ENCODE data around the gene TNK2. TPM values are rescaled to one million over a fixed set of nuclear protein-coding genes. Genes with fewer than 3 reads are reported as not detected.
"Not testable (repeated sequence)": the region's sequence is repeated elsewhere in the genome, so short reads cannot be mapped to it uniquely, and the experiment has no call there.

Gene TNK2
- total RNA-seq, 1 donor from 2014 or later, result 39.1 TPM

- Histone ChIP-seq H4K20me1 (ENCODE audit: insufficient read depth, low read length) (peaks cover 23% of the 10 kb centered on the region), H2AFZ (ENCODE audit: low read depth, low read length) (no peak overlapping the region), H3K9me3 (ENCODE audit: insufficient read depth, low read depth, low read length) (no peaks in the 10 kb centered on the region), H3K79me2 (ENCODE audit: insufficient read depth, low read length) (peaks cover 52% of the 10 kb centered on the region), H3K4me2 (ENCODE audit: low read length) (no peak overlapping the region), H3K36me3 (ENCODE audit: insufficient read depth, low read length) (no peaks in the 10 kb centered on the region), H3K27ac (ENCODE audit: low read depth, low read length) (no peak overlapping the region), H3K4me1 (ENCODE audit: insufficient read depth, low read length) (peaks cover 29% of the 10 kb centered on the region), H3K9ac (ENCODE audit: low read length) (no peak overlapping the region), H3K4me3 (ENCODE audit: insufficient read depth, low read depth, low read length) (no peak overlapping the region), H3K27me3 (ENCODE audit: insufficient read depth, low read length) (no peaks in the 10 kb centered on the region)
- Mint-ChIP-seq H3K4me1 (ENCODE audit: low read depth, unreplicated experiment) (peaks cover 20% of the 10 kb centered on the region), H3K27me3 (ENCODE audit: low read depth, unreplicated experiment) (no peaks in the 10 kb centered on the region), H3K36me3 (ENCODE audit: low read depth, unreplicated experiment) (no peaks in the 10 kb centered on the region), H3K9me3 (ENCODE audit: unreplicated experiment) (no peaks in the 10 kb centered on the region), H3K27ac (ENCODE audit: unreplicated experiment) (no peak overlapping the region), H3K4me3 (ENCODE audit: unreplicated experiment) (no peak overlapping the region)
- no peak for FAIRE-seq
- no peak for DNase-seq (ENCODE audit: low read depth)
- TF ChIP-seq CTCF (IDR thresholded peaks at IDR 0.05; ENCODE audit: insufficient read depth, low read depth, low read length) (no peak), EZH2 (IDR thresholded peaks at IDR 0.05; ENCODE audit: insufficient read depth, low read length) (no peak)
Measured at GRCh38 chr3:195904368-195904767, 4.0 kb downstream of the TNK2 start.

- Mint-ChIP-seq H3K27ac (ENCODE audit: unreplicated experiment) (no peak overlapping the region), H3K36me3 (ENCODE audit: low read depth, unreplicated experiment) (no peaks in the 10 kb centered on the region), H3K4me1 (ENCODE audit: low read depth, unreplicated experiment) (peaks cover 20% of the 10 kb centered on the region), H3K4me3 (ENCODE audit: unreplicated experiment) (no peak overlapping the region), H3K27me3 (ENCODE audit: low read depth, unreplicated experiment) (no peaks in the 10 kb centered on the region), H3K9me3 (ENCODE audit: unreplicated experiment) (no peaks in the 10 kb centered on the region)
- no peak for FAIRE-seq
- H3K9ac ChIP-seq (ENCODE audit: low read length), result no peak overlapping the region
- H3K36me3 ChIP-seq (ENCODE audit: insufficient read depth, low read length), result no peaks in the 10 kb centered on the region
- no peak overlapping the region for H3K27ac ChIP-seq (ENCODE audit: low read depth, low read length)
- H3K79me2 ChIP-seq (ENCODE audit: insufficient read depth, low read length), result peaks cover 53% of the 10 kb centered on the region
- H3K9me3 ChIP-seq (ENCODE audit: insufficient read depth, low read depth, low read length), result no peaks in the 10 kb centered on the region
- no peaks in the 10 kb centered on the region for H3K27me3 ChIP-seq (ENCODE audit: insufficient read depth, low read length)
- DNase-seq (ENCODE audit: low read depth), result no peak
- H3K4me3 ChIP-seq (ENCODE audit: insufficient read depth, low read depth, low read length), result no peak overlapping the region
- no peak overlapping the region for H2AFZ ChIP-seq (ENCODE audit: low read depth, low read length)
- H4K20me1 ChIP-seq (ENCODE audit: insufficient read depth, low read length), result peaks cover 23% of the 10 kb centered on the region
- H3K4me2 ChIP-seq (ENCODE audit: low read length), result no peak overlapping the region
- TF ChIP-seq CTCF (IDR thresholded peaks at IDR 0.05; ENCODE audit: insufficient read depth, low read depth, low read length) (no peak), EZH2 (IDR thresholded peaks at IDR 0.05; ENCODE audit: insufficient read depth, low read length) (no peak)
- peaks cover 29% of the 10 kb centered on the region for H3K4me1 ChIP-seq (ENCODE audit: insufficient read depth, low read length)
Measured at GRCh38 chr3:195903950-195904290, 4.4 kb downstream of the TNK2 start.

GRCh38 chr3:195902634-195903033, 5.7 kb downstream of the TNK2 start:
- peaks cover 25% of the 10 kb centered on the region for H3K4me1 ChIP-seq (ENCODE audit: insufficient read depth, low read length)
- not testable (repeated sequence) for H3K9ac ChIP-seq (ENCODE audit: low read length); H3K36me3 Mint-ChIP-seq (ENCODE audit: low read depth, unreplicated experiment); H3K27me3 Mint-ChIP-seq (ENCODE audit: low read depth, unreplicated experiment); FAIRE-seq; H3K9me3 ChIP-seq (ENCODE audit: insufficient read depth, low read depth, low read length); H2AFZ ChIP-seq (ENCODE audit: low read depth, low read length); H3K36me3 ChIP-seq (ENCODE audit: insufficient read depth, low read length); H3K4me3 ChIP-seq (ENCODE audit: insufficient read depth, low read depth, low read length); H3K27ac Mint-ChIP-seq (ENCODE audit: unreplicated experiment); H3K27me3 ChIP-seq (ENCODE audit: insufficient read depth, low read length); H3K4me3 Mint-ChIP-seq (ENCODE audit: unreplicated experiment); H3K27ac ChIP-seq (ENCODE audit: low read depth, low read length); H3K4me2 ChIP-seq (ENCODE audit: low read length); DNase-seq (ENCODE audit: low read depth); H3K9me3 Mint-ChIP-seq (ENCODE audit: unreplicated experiment)
- peaks cover 55% of the 10 kb centered on the region for H3K79me2 ChIP-seq (ENCODE audit: insufficient read depth, low read length)
- H4K20me1 ChIP-seq (ENCODE audit: insufficient read depth, low read length), result peaks cover 16% of the 10 kb centered on the region
- peaks cover 22% of the 10 kb centered on the region for H3K4me1 Mint-ChIP-seq (ENCODE audit: low read depth, unreplicated experiment)

- not testable (repeated sequence) for H3K4me3 Mint-ChIP-seq (ENCODE audit: unreplicated experiment); H3K27me3 ChIP-seq (ENCODE audit: insufficient read depth, low read length); H3K4me3 ChIP-seq (ENCODE audit: insufficient read depth, low read depth, low read length); H3K9ac ChIP-seq (ENCODE audit: low read length); FAIRE-seq; DNase-seq (ENCODE audit: low read depth); H3K9me3 Mint-ChIP-seq (ENCODE audit: unreplicated experiment); H3K27me3 Mint-ChIP-seq (ENCODE audit: low read depth, unreplicated experiment); H3K36me3 ChIP-seq (ENCODE audit: insufficient read depth, low read length); H4K20me1 ChIP-seq (ENCODE audit: insufficient read depth, low read length); H3K36me3 Mint-ChIP-seq (ENCODE audit: low read depth, unreplicated experiment); H3K4me2 ChIP-seq (ENCODE audit: low read length); H3K27ac ChIP-seq (ENCODE audit: low read depth, low read length); H2AFZ ChIP-seq (ENCODE audit: low read depth, low read length); H3K9me3 ChIP-seq (ENCODE audit: insufficient read depth, low read depth, low read length)
- H3K27ac Mint-ChIP-seq (ENCODE audit: unreplicated experiment), result peak overlapping the region; percentile 8
- H3K4me1 Mint-ChIP-seq (ENCODE audit: low read depth, unreplicated experiment), result peaks cover 26% of the 10 kb centered on the region
- Histone ChIP-seq H3K79me2 (ENCODE audit: insufficient read depth, low read length) (peaks cover 48% of the 10 kb centered on the region), H3K4me1 (ENCODE audit: insufficient read depth, low read length) (peaks cover 27% of the 10 kb centered on the region)
Measured at GRCh38 chr3:195901836-195902585, 6.3 kb downstream of the TNK2 start.
